GM12878 (cell line): ENCODE results near the gene KCNH5. TPM values are rescaled to one million over a fixed set of nuclear protein-coding genes. Genes with fewer than 3 reads are reported as not detected.

Experiments used
- ATAC-seq: fragments of 200-7000 bp; cut with Tn5 transposase; 3 replicates; pipeline ENCODE4 v1.9.1; 2020; ENCODE audit warnings: mild to moderate bottlenecking, moderate library complexity
- BruUV-seq: library from RNA; stranded (reverse); fragments of 400-500 nt; replicated peaks from 2 replicates; lab custom pipeline; 2021; lab: Mats Ljungman, UMichigan
- CTCF ChIA-PET: fragments of 300-600 bp; sonication (Branson Sonifier 250); formaldehyde crosslinking; extraction: SDS; loops from one replicate; lab custom pipeline; 2021; ENCODE audit warnings: inconsistent platforms; lab: Yijun Ruan, JAX
- POLR2A ChIA-PET: fragments of 350-600 bp; formaldehyde crosslinking; extraction: SDS; loops from one replicate; lab custom pipeline; 2021; ENCODE audit warnings: inconsistent platforms; lab: Charles Lee
- RAD21 ChIA-PET: fragments of 300-600 bp; sonication (Branson Sonifier 250); formaldehyde crosslinking; loops from one replicate; lab custom pipeline; 2023; ENCODE audit warnings: antibody characterized with exemption; ENCODE audit not compliant: unreplicated experiment; lab: Charles Lee
- SMC1A ChIA-PET: fragments of 300-600 bp; sonication (Branson Sonifier 250); formaldehyde crosslinking; loops from one replicate; lab custom pipeline; 2023; ENCODE audit not compliant: unreplicated experiment, uncharacterized antibody; lab: Charles Lee
- DNase-seq: peaks from one replicate; pipeline ENCODE4 v3.0.0-alpha.2; 2011; ENCODE audit warnings: low read depth, low spot score
- FAIRE-seq: peaks from 3 replicates; lab custom pipeline; 2011; peaks lifted over from hg19 to GRCh38; lab: Jason Lieb, UNC
- H2AFZ ChIP-seq: 2 replicates; pipeline ENCODE4 v1.6.0; 2011; ENCODE audit warnings: low read depth, low read length, control low read depth; ENCODE audit not compliant: control insufficient read depth
- H3K27ac ChIP-seq: 2 replicates; pipeline ENCODE4 v1.5.1; 2011; ENCODE audit warnings: control low read depth; ENCODE audit not compliant: control insufficient read depth, insufficient read depth
- H3K27me3 ChIP-seq, 2 experiments: replicated peaks in 1 of 2; 2 replicates each; pipeline versions ENCODE4 v1.6.0 to v1.6.1; 2011; ENCODE audit warnings: low read length in 1 of 2; ENCODE audit not compliant: control insufficient read depth in 2 of 2, insufficient read depth in 2 of 2
- H3K36me3 ChIP-seq, 2 experiments: 2 replicates each; pipeline ENCODE4 v1.5.1; 2011; ENCODE audit warnings: low read length in 1 of 2; ENCODE audit not compliant: control insufficient read depth in 2 of 2, insufficient read depth in 2 of 2
- H3K4me1 ChIP-seq: 2 replicates; pipeline ENCODE4 v1.6.1; 2011; ENCODE audit warnings: mild to moderate bottlenecking, low read length, moderate library complexity, mixed read lengths; ENCODE audit not compliant: control insufficient read depth, insufficient read depth
- H3K4me2 ChIP-seq: 2 replicates; pipeline ENCODE4 v1.6.0; 2011; ENCODE audit warnings: control low read depth; ENCODE audit not compliant: control insufficient read depth, insufficient read depth
- H3K4me3 ChIP-seq: fragments of 200-600 bp; sonication (generic); 2 replicates; pipeline ENCODE4 v1.5.1; 2016
- H3K79me2 ChIP-seq: 2 replicates; pipeline ENCODE4 v1.6.0; 2011; ENCODE audit warnings: low read length; ENCODE audit not compliant: control insufficient read depth, insufficient read depth
- H3K9ac ChIP-seq: 2 replicates; pipeline ENCODE4 v1.8.0; 2011; ENCODE audit warnings: low read length, control low read depth, mixed read lengths; ENCODE audit not compliant: control insufficient read depth, insufficient read depth
- H3K9me3 ChIP-seq: replicated peaks from 3 replicates; pipeline ENCODE4 v1.5.1; 2011; ENCODE audit warnings: mild to moderate bottlenecking, low read length; ENCODE audit not compliant: control insufficient read depth, insufficient read depth
- H4K20me1 ChIP-seq: 2 replicates; pipeline ENCODE4 v1.6.0; 2011; ENCODE audit not compliant: control insufficient read depth, insufficient read depth
- CBX5 ChIP-seq: sonication (generic); IDR thresholded peaks from 2 replicates; pipeline ENCODE4 v1.6.1; 2016; ENCODE audit warnings: low read depth, moderate library complexity, mild to moderate bottlenecking, inconsistent platforms
- EGR1 ChIP-seq, 2 experiments: IDR thresholded peaks; 1 replicate in 1 of 2; 2 replicates in 1 of 2; pipeline ENCODE4 v1.6.1; 2011 to 2012; ENCODE audit warnings: low read depth in 2 of 2, low read length in 2 of 2, borderline replicate concordance in 1 of 2, mild to moderate bottlenecking in 1 of 2, moderate library complexity in 1 of 2
- GABPA ChIP-seq: IDR thresholded peaks from 2 replicates; pipeline ENCODE4 v1.6.1; 2014; ENCODE audit warnings: antibody characterized with exemption, low read depth, mild to moderate bottlenecking, inconsistent platforms
- MTA2 ChIP-seq: fragments of 450-650 bp; IDR thresholded peaks from 2 replicates; pipeline ENCODE4 v1.6.1; 2016; ENCODE audit warnings: low read depth, mild to moderate bottlenecking, moderate library complexity
- POLR2A ChIP-seq: IDR thresholded peaks from 2 replicates; pipeline ENCODE4 v1.6.1; 2011; ENCODE audit warnings: low read depth, mild to moderate bottlenecking, low read length
- STAT1 ChIP-seq: fragments of 450-650 bp; conservative IDR thresholded peaks from 2 replicates; pipeline ENCODE4 v1.6.1; 2014; ENCODE audit warnings: antibody characterized with exemption, mild to moderate bottlenecking
- WGBS: methylation state at CpG from one replicate; pipeline ENCODE4 v1.1.6; 2016; ENCODE audit warnings: low lambda C conversion rate; ENCODE audit not compliant: insufficient replicate concordance, insufficient coverage; ENCODE audit errors: missing lambda C conversion rate; 5-methylcytosine and 5-hydroxymethylcytosine counted together
- in situ Hi-C: fragments of 300-500 bp; cut with MboI; formaldehyde crosslinking; loops from 9 replicates; pipeline ENCODE4 v1.14.3; 2018; ENCODE audit warnings: mixed read lengths
- intact Hi-C: fragments of 100-400 bp; cut with micrococcal nuclease; formaldehyde crosslinking; loops from one replicate; pipeline ENCODE4 v1.14.2; 2022; ENCODE audit not compliant: unreplicated experiment
- polyA plus RNA-seq, 11 experiments: library from polyadenylated mRNA; depleted of rRNA in 4 of 11; unstranded in 6 of 11; stranded (reverse) in 5 of 11; fragments of >200 nt; fragmentation: Nextera tagmentation in 4 of 11; fragmentation: Illumina TruSeq in 1 of 11; extraction: Ambion mirVana in 4 of 11; extraction: Trizol in 1 of 11; gene quantifications; 1 replicate in 1 of 11; 2 replicates in 10 of 11; pipeline versions ENCODE4 v1.2.1 to v1.2.3, GENCODE V29; 2011 to 2016; ENCODE audit warnings: inconsistent platforms in 2 of 11, missing spikeins in 2 of 11, low read depth in 1 of 11
- total RNA-seq, 4 experiments: library from RNA; depleted of rRNA in 3 of 4; stranded (reverse); fragments of >200 nt in 3 of 4; fragmentation: Illumina TruSeq in 1 of 4; extraction: Trizol in 1 of 4; gene quantifications; 2 replicates each; pipeline versions ENCODE4 v1.2.1 to v1.2.3, GENCODE V29; 2013 to 2021

The KCNH5 gene
- total and polyA plus RNA-seq, 10 of the 15 experiments (the other 5 are each of a cell fraction or from before 2014, with no cell fraction given) = under 0.01 to 0.04 (median 0.04) TPM; not detected in 7

DNA sequence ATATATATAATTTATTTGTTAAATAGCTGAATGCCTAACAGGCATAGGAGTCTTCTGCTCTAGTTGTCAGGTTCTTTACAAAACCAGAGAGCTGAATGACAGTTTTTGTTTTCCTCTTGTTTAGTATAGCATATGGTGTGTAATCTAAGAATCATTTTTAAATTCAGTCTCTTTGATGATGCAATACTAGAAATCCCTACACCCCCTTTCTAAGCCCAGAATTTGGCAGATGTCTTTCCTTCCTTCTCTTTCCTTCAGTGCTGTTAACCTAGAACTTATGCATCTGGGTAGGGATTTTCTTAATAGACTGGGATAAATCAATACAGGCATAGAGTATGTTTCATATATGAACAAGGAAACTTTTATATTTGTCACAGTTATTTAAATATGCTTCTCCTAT lies 198.1 kb downstream of the KCNH5 start:
- in situ Hi-C loops = no loop called here

DNA sequence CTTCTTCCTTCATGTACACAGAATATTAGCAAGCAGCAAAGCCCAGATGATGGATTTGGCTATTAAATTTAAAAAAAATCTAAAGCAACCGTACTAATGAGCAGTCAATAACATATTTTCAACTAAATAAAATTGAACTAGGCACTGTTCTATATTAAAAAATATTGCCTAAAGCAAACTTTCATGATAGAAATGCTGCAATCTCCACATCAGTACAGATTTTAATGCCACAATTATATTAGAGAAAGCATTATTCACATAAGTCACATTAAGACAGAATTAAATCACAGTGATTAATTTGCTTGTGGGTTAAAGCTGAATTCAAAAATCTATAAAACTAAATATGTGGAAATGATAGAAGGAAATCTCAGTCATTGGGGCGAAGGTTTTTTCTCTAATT lies 200.7 kb downstream of the KCNH5 start:
- Histone ChIP-seq H3K9me3 (no peaks in the 10 kb centered on the region), H3K36me3 (no peaks in the 10 kb centered on the region), H3K27ac (no peak overlapping the region), H3K4me1 (no peaks in the 10 kb centered on the region), H3K9ac (no peak overlapping the region), H4K20me1 (no peaks in the 10 kb centered on the region), H3K4me2 (no peak overlapping the region), H2AFZ (no peak overlapping the region), H3K27me3 (no peaks in the 10 kb centered on the region), H3K4me3 (no peak overlapping the region), H3K79me2 (no peaks in the 10 kb centered on the region)
- DNase-seq (no peak), ATAC-seq (no peak), FAIRE-seq (no peak)
- WGBS = 8% methylated on average over 2 of the region's 2 CpGs
- ChIA-PET CTCF (no interaction called here), RAD21 (no interaction called here), SMC1A (no interaction called here), POLR2A (no interaction called here)
- in situ Hi-C loops (no loop called here), intact Hi-C loops (no loop called here)
- TF ChIP-seq POLR2A = no peak
- BruUV-seq = no TSS peak

More for the DNA sequence above, 198.1 kb downstream of the KCNH5 start:
- Histone ChIP-seq H3K9ac (no peak overlapping the region), H3K79me2 (no peaks in the 10 kb centered on the region), H3K27ac (no peak overlapping the region), H3K27me3 (no peaks in the 10 kb centered on the region), H3K36me3 (no peaks in the 10 kb centered on the region), H4K20me1 (no peaks in the 10 kb centered on the region), H3K4me1 (no peaks in the 10 kb centered on the region), H3K4me3 (no peak overlapping the region), H3K4me2 (no peak overlapping the region), H2AFZ (no peak overlapping the region), H3K9me3 (no peaks in the 10 kb centered on the region)
- no peak for FAIRE-seq
- ATAC-seq = no peak
- RAD21 ChIA-PET = no interaction called here
- CTCF ChIA-PET = no interaction called here
- TF ChIP-seq STAT1 (no peak), CBX5 (no peak), GABPA (no peak), MTA2 (no peak), EGR1 (IDR thresholded peaks at IDR 0.05; ENCODE audit: borderline replicate concordance in 1 of 2, low read depth in 2 of 2, low read length in 2 of 2) (no peak)
- SMC1A ChIA-PET = no interaction called here
- no peak for DNase-seq
- intact Hi-C loops = no loop called here
- BruUV-seq = no TSS peak
- POLR2A ChIA-PET = interaction anchor here (0.6 kb wide), 1 partner anchor 56 kb away, joined by 6 read pairs; no protein-coding TSS in a partner anchor
